ENCODE data around the gene ATG9B.

GRCh38 chr7:151017370-151017952, 6.8 kb downstream of the ATG9B start:
- TF ChIP-seq EZH2 (IDR thresholded peaks at IDR 0.05; ENCODE audit: borderline replicate concordance, insufficient read depth, low read depth, low read length, poor library complexity, severe bottlenecking) (no peak), CTCF (IDR thresholded peaks at IDR 0.05) (no peak)
